ENCODE data around the gene NMNAT3.

Gene NMNAT3

GRCh38 chr3:139671863-139672646 is 5.7 kb downstream of the NMNAT3 start:
- TF ChIP-seq FOXP2 (optimal IDR thresholded peaks at IDR 0.05; ENCODE audit: control extremely low read depth, extremely low read length, insufficient read depth) (no peak), POLR2AphosphoS5 (IDR thresholded peaks at IDR 0.05; ENCODE audit: borderline replicate concordance, low read depth, low read length) (no peak), EZH2 (IDR thresholded peaks at IDR 0.05) (no peak)
- no peak overlapping the region for H3K4me3 ChIP-seq
- no peak overlapping the region for H3K27ac ChIP-seq
- no peaks in the 10 kb centered on the region for H3K9me3 ChIP-seq (ENCODE audit: low read depth, low read length)
- no peak for DNase-seq (ENCODE audit: low read depth, low spot score)
- no peak overlapping the region for H3K9ac ChIP-seq (ENCODE audit: insufficient read length)
- H3K36me3 ChIP-seq (ENCODE audit: insufficient read depth, low read length): no peaks in the 10 kb centered on the region

- no peaks in the 10 kb centered on the region for H3K9me3 ChIP-seq (ENCODE audit: low read depth, low read length)
- TF ChIP-seq FOXP2 (optimal IDR thresholded peaks at IDR 0.05; ENCODE audit: control extremely low read depth, extremely low read length, insufficient read depth): no peak
- no peak for TF ChIP-seq POLR2AphosphoS5 (IDR thresholded peaks at IDR 0.05; ENCODE audit: borderline replicate concordance, low read depth, low read length)
- TF ChIP-seq EZH2 (IDR thresholded peaks at IDR 0.05): no peak
- H3K4me3 ChIP-seq: no peak overlapping the region
- no peak overlapping the region for H3K27ac ChIP-seq
- no peak for DNase-seq (ENCODE audit: low read depth, low spot score)
- H3K9ac ChIP-seq (ENCODE audit: insufficient read length): no peak overlapping the region
- H3K36me3 ChIP-seq (ENCODE audit: insufficient read depth, low read length): no peaks in the 10 kb centered on the region
These were observed 6.7 kb downstream of the NMNAT3 start for GRCh38 chr3:139671107-139671506.

- no peak for TF ChIP-seq FOXP2 (optimal IDR thresholded peaks at IDR 0.05; ENCODE audit: control extremely low read depth, extremely low read length, insufficient read depth)
- no peak for TF ChIP-seq EZH2 (IDR thresholded peaks at IDR 0.05)
- no peak for TF ChIP-seq POLR2AphosphoS5 (IDR thresholded peaks at IDR 0.05; ENCODE audit: borderline replicate concordance, low read depth, low read length)
- no peaks in the 10 kb centered on the region for H3K9me3 ChIP-seq (ENCODE audit: low read depth, low read length)
- no peak for DNase-seq (ENCODE audit: low read depth, low spot score)
These were observed 7.6 kb downstream of the NMNAT3 start for GRCh38 chr3:139670196-139670595.

GRCh38 chr3:139668332-139668731 is 9.4 kb downstream of the NMNAT3 start:
- no peaks in the 10 kb centered on the region for H3K36me3 ChIP-seq (ENCODE audit: insufficient read depth, low read length)
- TF ChIP-seq EZH2 (IDR thresholded peaks at IDR 0.05) (no peak), FOXP2 (optimal IDR thresholded peaks at IDR 0.05; ENCODE audit: control extremely low read depth, extremely low read length, insufficient read depth) (no peak), POLR2AphosphoS5 (IDR thresholded peaks at IDR 0.05; ENCODE audit: borderline replicate concordance, low read depth, low read length) (no peak)
- no peaks in the 10 kb centered on the region for H3K9me3 ChIP-seq (ENCODE audit: low read depth, low read length)
- DNase-seq (ENCODE audit: low read depth, low spot score): no peak
- H3K27ac ChIP-seq: no peak overlapping the region
- no peak overlapping the region for H3K9ac ChIP-seq (ENCODE audit: insufficient read length)
- no peak overlapping the region for H3K4me3 ChIP-seq

More at GRCh38 chr3:139670196-139670595, 7.6 kb downstream of the NMNAT3 start:
- no peak overlapping the region for H3K9ac ChIP-seq (ENCODE audit: insufficient read length)
- H3K27ac ChIP-seq: no peak overlapping the region
- H3K4me3 ChIP-seq: no peak overlapping the region
- H3K36me3 ChIP-seq (ENCODE audit: insufficient read depth, low read length): no peaks in the 10 kb centered on the region

- Histone ChIP-seq H3K36me3 (ENCODE audit: insufficient read depth, low read length) (no peaks in the 10 kb centered on the region), H3K4me3 (no peak overlapping the region), H3K9ac (ENCODE audit: insufficient read length) (no peak overlapping the region), H3K9me3 (ENCODE audit: low read depth, low read length) (no peaks in the 10 kb centered on the region), H3K27ac (no peak overlapping the region)
- no peak for DNase-seq (ENCODE audit: low read depth, low spot score)
- no peak for TF ChIP-seq FOXP2 (optimal IDR thresholded peaks at IDR 0.05; ENCODE audit: control extremely low read depth, extremely low read length, insufficient read depth)
- no peak for TF ChIP-seq POLR2AphosphoS5 (IDR thresholded peaks at IDR 0.05; ENCODE audit: borderline replicate concordance, low read depth, low read length)
These were observed 12.8 kb downstream of the NMNAT3 start for GRCh38 chr3:139664958-139665357.

- no peak overlapping the region for H3K9ac ChIP-seq (ENCODE audit: insufficient read length)
- no peak overlapping the region for H3K4me3 ChIP-seq
- no peaks in the 10 kb centered on the region for H3K36me3 ChIP-seq (ENCODE audit: insufficient read depth, low read length)
- no peak overlapping the region for H3K27ac ChIP-seq
- DNase-seq (ENCODE audit: low read depth, low spot score): no peak
- TF ChIP-seq FOXP2 (optimal IDR thresholded peaks at IDR 0.05; ENCODE audit: control extremely low read depth, extremely low read length, insufficient read depth): no peak
- no peak for TF ChIP-seq EZH2 (IDR thresholded peaks at IDR 0.05)
- TF ChIP-seq POLR2AphosphoS5 (IDR thresholded peaks at IDR 0.05; ENCODE audit: borderline replicate concordance, low read depth, low read length): no peak
- H3K9me3 ChIP-seq (ENCODE audit: low read depth, low read length): no peaks in the 10 kb centered on the region
These were observed 17.5 kb downstream of the NMNAT3 start for GRCh38 chr3:139660269-139660668.

GRCh38 chr3:139659511-139659910 is 18.3 kb downstream of the NMNAT3 start:
- no peaks in the 10 kb centered on the region for H3K36me3 ChIP-seq (ENCODE audit: insufficient read depth, low read length)
- TF ChIP-seq FOXP2 (optimal IDR thresholded peaks at IDR 0.05; ENCODE audit: control extremely low read depth, extremely low read length, insufficient read depth) (no peak), POLR2AphosphoS5 (IDR thresholded peaks at IDR 0.05; ENCODE audit: borderline replicate concordance, low read depth, low read length) (no peak), EZH2 (IDR thresholded peaks at IDR 0.05) (no peak)
- H3K27ac ChIP-seq: no peak overlapping the region
- H3K9ac ChIP-seq (ENCODE audit: insufficient read length): no peak overlapping the region
- H3K9me3 ChIP-seq (ENCODE audit: low read depth, low read length): no peaks in the 10 kb centered on the region
- DNase-seq (ENCODE audit: low read depth, low spot score): no peak
- H3K4me3 ChIP-seq: no peak overlapping the region

GRCh38 chr3:139657936-139658335 is 19.8 kb downstream of the NMNAT3 start:
- Histone ChIP-seq H3K36me3 (ENCODE audit: insufficient read depth, low read length) (no peaks in the 10 kb centered on the region), H3K27ac (no peak overlapping the region), H3K9ac (ENCODE audit: insufficient read length) (no peak overlapping the region), H3K4me3 (no peak overlapping the region), H3K9me3 (ENCODE audit: low read depth, low read length) (no peaks in the 10 kb centered on the region)
- no peak for DNase-seq (ENCODE audit: low read depth, low spot score)
- TF ChIP-seq EZH2 (IDR thresholded peaks at IDR 0.05): no peak
- TF ChIP-seq POLR2AphosphoS5 (IDR thresholded peaks at IDR 0.05; ENCODE audit: borderline replicate concordance, low read depth, low read length): no peak
- TF ChIP-seq FOXP2 (optimal IDR thresholded peaks at IDR 0.05; ENCODE audit: control extremely low read depth, extremely low read length, insufficient read depth): no peak

Data from SK-N-MC (cell line).